Fibroblast of the aortic adventitia (primary cell): ENCODE data around the gene ACADVL. TPM values are rescaled to one million over a fixed set of nuclear protein-coding genes. Genes with fewer than 3 reads are reported as not detected.

Experiments
- DNase-seq: peaks from one replicate; pipeline ENCODE4 v3.0.0-alpha.2; 2010; ENCODE audit warnings: low read depth
- H3K4me3 ChIP-seq: 2 replicates; pipeline ENCODE4 v1.5.1; 2011; ENCODE audit warnings: low read depth, mild to moderate bottlenecking, control low read depth, low read length, moderate library complexity
- CTCF ChIP-seq: IDR thresholded peaks from 2 replicates; pipeline ENCODE4 v1.5.1; 2011; ENCODE audit warnings: mild to moderate bottlenecking, low read length, control low read depth, inconsistent platforms; ENCODE audit not compliant: insufficient read depth
- total RNA-seq: library from RNA; depleted of rRNA; stranded (reverse); fragments of >200 nt; gene quantifications from 2 replicates; pipeline ENCODE4 v1.2.3, GENCODE V29; 2012; ENCODE audit warnings: low replicate concordance

Gene ACADVL
- total RNA-seq, 1 donor, result 210 TPM

DNA sequence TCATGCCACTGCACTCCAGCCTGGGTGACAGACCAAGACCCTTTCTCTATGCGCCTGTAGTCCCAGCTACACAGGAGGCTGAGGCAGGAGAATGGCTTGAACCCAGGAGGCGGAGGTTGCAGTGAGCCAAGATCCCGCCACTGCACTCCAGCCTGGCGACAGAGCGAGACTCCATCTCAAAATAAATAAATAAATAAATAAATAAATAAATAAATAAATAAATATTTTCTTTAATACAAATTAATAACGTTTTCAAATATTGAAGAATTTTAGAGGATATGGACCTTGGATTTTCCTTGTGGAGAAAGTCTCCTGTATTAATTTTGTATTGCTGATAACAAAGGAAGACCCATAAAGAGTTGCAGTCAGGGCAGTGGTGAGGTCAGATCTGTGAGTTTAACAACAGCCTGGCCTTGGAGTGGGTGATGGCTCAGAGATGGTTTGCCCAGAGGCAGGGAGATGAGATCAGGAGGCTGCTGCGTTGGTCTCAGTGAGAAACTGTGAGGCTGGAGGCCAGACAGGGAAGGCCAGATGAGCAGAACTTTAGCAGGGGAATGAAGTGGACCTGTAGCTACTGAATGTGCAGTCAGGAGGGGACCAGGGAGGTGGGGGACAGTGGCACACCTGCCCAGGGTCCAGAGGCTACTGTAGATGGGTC lies 36.2 kb upstream of the ACADVL start:
- TF ChIP-seq CTCF, result no peak
- no peak overlapping the region for H3K4me3 ChIP-seq
- no peak for DNase-seq

GRCh38 chr17:7184091-7184488 lies 35.6 kb upstream of the ACADVL start:
- DNase-seq, result no peak
- TF ChIP-seq CTCF, result no peak
- no peak overlapping the region for H3K4me3 ChIP-seq

DNA sequence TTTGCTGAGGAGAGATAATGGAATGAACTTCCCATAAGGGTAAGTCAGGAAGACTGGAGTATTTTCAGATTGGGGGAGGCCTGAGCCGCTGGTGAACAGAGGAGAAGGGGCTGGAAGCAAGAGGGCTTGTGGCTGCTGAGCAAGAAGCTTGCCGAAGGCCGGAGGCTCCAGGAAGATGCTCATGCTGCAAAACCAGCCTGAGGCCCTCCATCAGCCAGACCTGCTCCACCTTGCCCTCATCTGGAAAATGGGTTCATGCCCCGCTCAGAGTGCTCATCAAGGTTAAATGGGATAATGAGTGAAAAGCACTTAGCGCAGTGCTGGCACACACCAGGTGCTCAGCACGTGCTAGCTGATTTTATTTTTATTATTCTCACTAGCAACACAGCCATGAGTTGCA lies 35.1 kb upstream of the ACADVL start:
- no peak for TF ChIP-seq CTCF
- no peak for DNase-seq
- H3K4me3 ChIP-seq, result no peak overlapping the region

DNA sequence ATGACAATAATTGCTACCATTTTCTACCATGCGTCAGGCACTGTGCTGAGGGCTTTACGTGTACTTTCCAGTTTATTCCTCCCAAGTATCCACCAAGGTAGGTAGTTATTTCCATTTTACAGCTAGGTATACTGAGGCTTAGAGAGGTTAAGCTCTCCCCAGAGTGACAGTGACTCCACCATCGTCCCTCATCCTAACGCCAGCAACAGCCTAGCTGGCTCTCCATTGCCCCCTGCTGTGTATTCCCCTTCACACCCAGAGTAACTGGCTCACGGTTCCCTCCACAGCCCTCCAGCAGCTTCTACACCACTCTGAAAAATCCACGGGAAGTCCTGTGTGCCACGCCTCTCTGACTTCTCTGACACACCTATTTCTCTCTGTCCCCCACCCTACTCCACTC lies 33.5 kb upstream of the ACADVL start:
- DNase-seq, result no peak
- TF ChIP-seq CTCF, result peak; percentile 5
- no peak overlapping the region for H3K4me3 ChIP-seq

DNA sequence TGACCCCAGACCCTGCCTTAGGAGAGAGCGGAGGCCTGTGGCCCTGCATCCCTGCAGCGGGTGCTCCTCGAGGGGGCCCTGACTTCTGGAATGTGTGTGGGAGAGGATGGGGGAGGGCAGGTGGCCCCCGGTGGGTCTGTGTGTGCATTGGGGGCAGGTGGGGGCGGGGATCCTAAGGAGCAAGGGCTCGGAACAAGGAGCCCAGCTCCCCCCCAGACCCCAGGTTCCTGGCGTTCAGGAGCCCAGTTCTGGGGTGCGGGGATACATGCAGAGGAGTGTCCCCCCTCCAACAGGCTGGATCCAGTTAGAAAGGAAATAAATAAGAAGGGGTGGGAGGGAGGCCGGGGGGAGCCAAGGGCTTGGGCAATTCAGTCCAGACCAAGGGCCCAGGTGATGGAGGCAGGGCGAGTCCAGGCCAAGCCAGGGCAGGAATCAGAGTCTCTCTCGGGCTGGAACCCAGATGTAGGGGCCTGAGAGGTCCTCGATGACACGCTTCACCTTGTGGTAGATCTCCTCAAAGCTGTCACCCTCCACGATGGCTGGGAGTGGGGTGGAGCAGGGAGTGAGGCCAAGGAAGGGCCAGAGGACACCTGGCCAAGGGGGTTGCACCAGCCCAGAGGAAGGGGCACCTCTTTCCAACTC lies 29.3 kb upstream of the ACADVL start:
- TF ChIP-seq CTCF, result no peak
- H3K4me3 ChIP-seq, result no peak overlapping the region
- DNase-seq, result no peak

DNA sequence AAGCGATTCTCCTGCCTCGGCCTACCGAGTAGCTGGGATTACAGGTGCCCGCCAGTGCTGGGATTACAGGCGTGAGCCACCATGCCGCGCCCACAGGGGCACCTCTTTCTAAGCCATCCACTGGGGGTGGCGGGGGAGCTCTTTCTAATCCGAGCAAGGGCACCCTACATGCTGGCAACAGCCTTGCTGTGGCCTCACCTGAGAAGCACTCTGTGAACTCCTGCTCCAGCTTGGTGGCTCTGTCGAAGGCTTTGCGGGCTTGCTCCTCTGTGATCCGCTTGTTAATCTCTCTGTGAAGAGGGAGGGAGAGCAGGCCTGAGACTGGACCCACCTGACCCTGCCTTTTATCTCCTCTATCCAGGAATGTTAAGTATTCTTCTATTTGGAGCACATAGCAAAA lies 28.7 kb upstream of the ACADVL start:
- DNase-seq, result no peak
- TF ChIP-seq CTCF, result no peak
- no peak overlapping the region for H3K4me3 ChIP-seq
